Endothelial cell of hepatic sinusoid (primary cell): ENCODE measurements around the gene BST2.
"Not testable (repeated sequence)": the region's sequence is repeated elsewhere in the genome, so short reads cannot be mapped to it uniquely, and the experiment has no call there.

Experiments used
- in situ Hi-C: cut with HindIII; loops from 2 replicates; pipeline ENCODE4 v1.10.0; 2017; ENCODE audit warnings: low sequenced_read_pairs

BST2 gene

DNA sequence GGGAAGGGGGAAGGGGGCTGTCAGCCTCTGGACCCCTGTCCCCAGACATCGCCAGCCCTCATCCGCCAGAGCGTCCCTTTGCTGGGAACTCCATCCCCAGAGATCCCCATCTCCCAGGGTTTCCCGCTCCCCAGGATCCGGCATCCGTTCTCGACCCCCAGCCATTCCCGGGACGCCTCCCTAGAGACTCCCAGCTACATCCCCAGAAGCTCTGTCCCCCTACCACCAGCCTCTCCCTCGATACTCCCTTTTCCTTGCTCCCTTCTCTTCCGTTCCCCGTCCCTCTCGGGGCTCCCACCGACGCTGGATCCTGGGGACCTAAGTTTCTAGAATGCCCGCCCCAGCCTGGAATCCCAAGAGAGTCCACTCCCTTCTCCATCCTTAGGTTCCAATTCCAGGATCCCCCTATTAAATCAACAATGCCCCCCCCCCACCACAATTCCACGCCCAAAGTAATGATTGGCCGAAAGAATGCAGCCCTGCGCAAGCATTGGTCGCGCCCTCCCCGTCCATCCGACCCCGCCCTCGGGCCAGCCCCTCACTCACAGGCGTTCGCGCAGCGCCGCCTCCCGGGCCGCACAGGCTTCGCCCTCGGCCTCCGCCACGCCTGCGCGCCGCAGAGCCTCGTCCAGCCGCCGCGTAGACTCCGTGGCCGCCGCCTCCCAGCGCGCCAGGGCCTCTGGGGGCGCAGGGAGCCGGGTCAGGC lies 14.6 kb downstream of the BST2 start:
- in situ Hi-C loops: no loop called here

DNA sequence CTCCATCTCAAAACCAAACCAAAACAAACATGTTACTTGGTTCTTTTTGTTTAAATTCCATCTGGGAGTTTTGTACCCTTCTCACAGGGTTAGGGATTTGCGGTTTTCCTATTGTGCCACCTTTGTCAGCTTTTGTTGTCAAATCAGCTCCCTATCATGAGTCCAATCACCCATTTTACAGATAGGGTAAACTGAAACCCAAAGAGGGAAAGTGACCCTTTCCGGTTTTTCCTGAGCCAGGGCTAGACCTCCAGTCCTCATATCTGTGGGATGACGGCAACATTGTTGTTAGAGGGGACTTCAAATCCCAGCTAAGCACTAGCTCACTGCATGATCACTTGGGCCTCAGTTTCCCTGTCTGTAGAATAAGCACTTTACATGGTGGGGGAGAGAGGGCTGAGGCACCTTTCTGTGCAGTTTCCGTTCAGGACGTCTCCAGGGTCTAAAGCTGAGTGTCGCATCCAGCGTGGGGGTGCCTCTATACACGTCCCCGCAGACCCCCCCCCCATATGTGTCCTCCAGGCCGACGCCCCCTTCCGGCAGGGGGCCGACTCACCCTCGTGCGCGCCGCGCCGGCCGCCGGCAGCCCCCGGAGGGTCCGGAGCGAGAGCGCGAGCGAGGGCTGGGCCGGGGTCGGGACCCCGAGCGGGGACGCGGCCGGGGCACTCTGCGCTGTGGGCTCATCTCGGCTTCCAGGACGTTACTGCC lies 15.3 kb downstream of the BST2 start:
- in situ Hi-C loops: no loop called here

DNA sequence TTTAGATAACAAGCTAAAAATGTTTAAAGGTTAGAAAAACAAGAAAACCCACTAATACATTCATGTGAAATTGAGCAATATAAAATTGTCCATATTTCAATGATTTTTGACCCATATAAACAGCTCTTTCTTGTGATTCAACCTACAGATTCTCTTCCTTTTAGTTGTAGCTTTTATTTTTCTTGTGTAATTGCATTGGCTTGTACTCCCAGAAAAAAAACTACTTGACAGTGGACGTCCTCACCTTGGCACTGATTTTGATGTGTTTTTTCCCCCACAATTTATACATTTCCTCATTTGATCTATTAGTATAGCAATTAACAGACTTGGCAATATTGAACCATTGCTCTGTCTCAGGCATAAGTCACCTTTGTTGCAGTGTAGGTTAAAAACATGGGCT lies 16.1 kb downstream of the BST2 start:
- in situ Hi-C loops: no loop called here

GRCh38 chr19:17385878-17386611 lies 19.4 kb downstream of the BST2 start:
- in situ Hi-C loops: no loop called here

- in situ Hi-C loops: no loop called here
These were observed 24.8 kb downstream of the BST2 start for GRCh38 chr19:17380426-17381138.

GRCh38 chr19:17379221-17379631 lies 26.2 kb downstream of the BST2 start:
- in situ Hi-C loops: no loop called here

GRCh38 chr19:17378271-17378670 lies 27.2 kb downstream of the BST2 start:
- in situ Hi-C loops: no loop called here

DNA sequence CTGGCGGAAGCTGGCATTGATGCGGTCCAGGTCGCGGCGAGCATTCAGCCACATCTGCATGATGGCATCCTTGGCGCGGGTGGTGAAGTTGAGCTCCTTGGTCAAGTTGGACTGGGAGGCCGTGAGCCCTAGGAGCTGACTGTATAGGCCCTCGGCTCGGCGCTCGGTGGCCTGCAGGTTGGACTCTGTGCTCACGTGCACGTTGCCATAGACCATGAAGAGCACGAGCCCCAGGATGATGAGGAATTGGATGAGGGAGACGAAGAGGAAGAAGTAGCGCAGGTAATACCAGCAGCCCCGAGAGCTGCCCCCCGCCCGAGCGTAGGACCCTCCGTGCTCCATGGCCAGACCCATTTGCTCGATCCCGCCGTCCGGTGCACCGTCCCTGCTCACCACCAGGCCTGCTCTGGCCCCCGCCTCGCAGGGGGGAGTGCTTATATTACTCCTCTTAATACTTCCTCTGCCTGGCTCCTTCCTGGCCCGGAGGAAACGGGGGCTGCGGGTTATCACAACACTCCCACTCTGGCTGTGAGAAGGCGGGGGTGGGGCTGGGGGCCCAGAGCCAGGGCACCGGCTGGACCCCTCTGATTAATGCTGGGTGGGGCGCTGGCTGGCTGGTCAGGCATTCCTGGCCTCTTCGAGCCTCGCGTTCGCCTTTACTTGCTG lies 28.4 kb downstream of the BST2 start, which contains the start of gene PLVAP:
Gene PLVAP (minus strand): TSS at position 408 of the 666 bp plus-strand sequence. CDS start 54 bp downstream, at position 354.
- in situ Hi-C loops: no loop called here

DNA sequence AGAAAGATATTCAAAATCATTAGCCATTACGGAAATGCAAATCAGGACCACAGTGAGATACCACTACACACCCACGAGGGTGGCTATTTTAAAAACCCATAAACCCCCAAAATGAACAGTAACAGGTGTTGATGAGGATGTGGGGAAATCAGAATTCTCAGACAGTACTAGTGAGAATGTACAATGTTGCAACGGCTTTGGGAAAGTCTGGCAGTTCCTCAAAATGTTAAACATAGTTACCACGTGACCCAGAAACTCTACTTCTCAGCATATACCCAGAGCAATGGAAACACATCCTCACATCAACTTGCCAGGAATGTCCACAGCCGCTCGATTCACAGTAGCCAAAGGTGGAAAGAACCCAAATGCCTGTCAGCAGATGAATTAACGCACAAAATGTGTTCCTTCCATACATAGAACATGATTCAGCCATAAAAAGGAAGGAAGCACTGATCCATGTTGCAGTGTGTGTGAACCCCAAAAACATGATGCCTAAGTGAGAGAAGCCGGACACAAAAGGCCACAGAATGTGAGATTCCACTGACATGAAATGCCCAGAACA lies 35.3 kb downstream of the BST2 start:
- in situ Hi-C loops: no loop called here

DNA sequence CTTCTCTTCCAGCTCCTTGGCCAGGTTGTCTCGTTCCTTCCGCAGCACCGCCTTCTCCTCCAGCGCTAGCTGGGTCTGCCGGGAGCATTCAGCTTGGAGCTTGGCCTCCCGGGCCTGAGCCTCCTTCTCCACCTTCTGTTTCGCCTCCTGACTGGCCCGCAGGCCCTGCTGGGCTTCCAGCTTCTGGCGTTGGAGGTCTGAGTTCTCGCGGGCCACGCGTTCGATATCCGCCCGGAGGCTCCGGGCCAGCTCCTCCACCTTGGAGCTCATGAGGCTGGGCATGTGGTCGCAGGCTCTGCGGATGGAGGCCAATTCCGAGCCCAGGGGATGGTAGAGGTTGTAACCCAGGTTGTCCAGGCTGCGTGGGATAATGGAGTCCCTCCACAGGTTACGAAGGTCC lies 40.1 kb downstream of the BST2 start:
- in situ Hi-C loops: no loop called here

- in situ Hi-C loops: not testable (repeated sequence)
These were observed 41.4 kb downstream of the BST2 start for GRCh38 chr19:17363852-17364605.

GRCh38 chr19:17359905-17360800 lies 45.3 kb downstream of the BST2 start:
- in situ Hi-C loops: no loop called here

- in situ Hi-C loops: no loop called here
These were observed 47.0 kb downstream of the BST2 start for GRCh38 chr19:17358395-17358794.

- in situ Hi-C loops: no loop called here
These were observed 47.7 kb downstream of the BST2 start for GRCh38 chr19:17357724-17358123.

DNA sequence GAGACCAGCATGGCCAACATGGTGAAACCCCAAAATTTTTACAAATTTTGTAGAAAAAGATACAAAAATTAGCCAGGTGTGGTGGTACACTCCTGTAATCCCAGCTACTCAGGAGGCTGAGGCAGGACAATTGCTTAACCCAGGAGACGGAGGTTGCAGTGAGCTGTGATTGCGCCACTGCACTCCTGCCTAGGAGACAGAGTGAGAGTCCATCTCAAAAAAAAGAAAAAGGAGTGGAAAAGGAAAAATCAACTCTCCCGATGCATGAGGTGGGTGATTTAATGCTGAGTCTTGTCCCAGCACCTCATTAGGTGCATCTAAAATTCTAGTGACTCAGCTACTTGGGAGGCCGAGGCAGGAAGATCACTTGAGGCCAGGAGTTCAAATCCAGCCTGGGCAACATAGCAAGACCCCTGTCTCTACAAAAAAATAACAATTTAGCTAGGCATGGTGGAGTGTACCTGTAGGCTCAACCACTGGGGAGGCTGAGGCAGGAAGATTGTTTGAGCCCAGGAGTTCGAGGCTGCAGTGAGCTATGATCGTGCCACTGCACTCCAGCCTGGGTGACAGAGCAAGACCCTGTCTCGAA lies 48.3 kb downstream of the BST2 start:
- in situ Hi-C loops: no loop called here

DNA sequence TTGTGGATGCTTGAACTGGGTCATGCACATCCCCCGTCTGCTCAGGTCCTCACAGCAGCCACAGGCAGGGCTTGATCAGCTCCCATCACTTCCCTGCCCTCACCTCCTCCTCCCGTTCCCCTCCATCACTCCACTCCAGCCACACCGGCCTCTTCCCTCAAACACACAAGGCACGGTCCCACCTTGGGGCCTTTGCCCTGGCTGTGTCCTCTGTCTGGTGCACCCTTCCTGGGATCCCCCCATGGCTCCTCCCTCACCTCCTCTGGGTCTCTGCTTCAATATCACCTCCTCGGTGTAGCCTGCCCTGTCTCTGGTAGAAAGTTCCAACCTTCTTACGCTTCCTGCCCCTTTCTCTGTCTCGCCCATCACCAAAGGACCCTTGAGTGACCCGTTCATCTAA lies 52.0 kb downstream of the BST2 start:
- in situ Hi-C loops: no loop called here
